Endodermal cell (in vitro differentiated cells): ENCODE measurements around the gene ATP13A2. TPM values are rescaled to one million over a fixed set of nuclear protein-coding genes. Genes with fewer than 3 reads are reported as not detected.

Experiments used
- DNase-seq: peaks from one replicate; pipeline ENCODE4 v3.0.0-alpha.2; 2017
- H3K27ac ChIP-seq: 2 replicates; pipeline ENCODE4 v1.5.1; 2013; ENCODE audit warnings: mild to moderate bottlenecking, low read depth, low read length, moderate library complexity
- H3K27me3 ChIP-seq: 2 replicates; pipeline ENCODE4 v1.6.1; 2013; ENCODE audit warnings: mild to moderate bottlenecking, low read length, moderate library complexity; ENCODE audit not compliant: insufficient read depth, control insufficient read depth, poor library complexity, severe bottlenecking
- H3K36me3 ChIP-seq: 2 replicates; pipeline ENCODE4 v1.7.0; 2013; ENCODE audit warnings: mild to moderate bottlenecking, low read length, moderate library complexity; ENCODE audit not compliant: control insufficient read depth, insufficient read depth
- H3K4me1 ChIP-seq: one replicate; pipeline ENCODE4 v1.7.0; 2013; ENCODE audit warnings: low read length; ENCODE audit not compliant: control insufficient read depth, insufficient read depth
- H3K4me3 ChIP-seq: 2 replicates; pipeline ENCODE4 v1.5.1; 2013; ENCODE audit warnings: mild to moderate bottlenecking, low read length, moderate library complexity
- H3K9ac ChIP-seq: 2 replicates; pipeline ENCODE4 v1.6.1; 2013; ENCODE audit warnings: mild to moderate bottlenecking, low read length, moderate library complexity; ENCODE audit not compliant: poor library complexity, severe bottlenecking; ENCODE audit errors: extremely low read depth
- H3K9me3 ChIP-seq: 2 replicates; pipeline ENCODE4 v1.6.1; 2013; ENCODE audit warnings: mild to moderate bottlenecking, low read length, moderate library complexity; ENCODE audit not compliant: control insufficient read depth
- H3K27ac Mint-ChIP-seq: 2 replicates; pipeline ENCODE4 v1.8.0; 2020; ENCODE audit warnings: mixed read lengths
- H3K27me3 Mint-ChIP-seq: 2 replicates; pipeline ENCODE4 v1.8.0; 2021; ENCODE audit warnings: mild to moderate bottlenecking, mixed read lengths; ENCODE audit not compliant: insufficient read depth
- H3K36me3 Mint-ChIP-seq: 2 replicates; pipeline ENCODE4 v1.8.0; 2020; ENCODE audit warnings: low read depth, mixed read lengths
- H3K4me1 Mint-ChIP-seq: 2 replicates; pipeline ENCODE4 v1.8.0; 2020; ENCODE audit warnings: mixed read lengths
- H3K4me3 Mint-ChIP-seq: 2 replicates; pipeline ENCODE4 v1.8.0; 2020; ENCODE audit warnings: mild to moderate bottlenecking, moderate library complexity, mixed read lengths
- H3K9me3 Mint-ChIP-seq: 2 replicates; pipeline ENCODE4 v1.8.0; 2020; ENCODE audit warnings: mild to moderate bottlenecking, mixed read lengths
- CTCF ChIP-seq: fragments of 200-600 bp; sonication (generic); conservative IDR thresholded peaks from 2 replicates; pipeline ENCODE4 v1.5.0; 2021; ENCODE audit warnings: antibody characterized with exemption, mild to moderate bottlenecking
- WGBS, 2 experiments: methylation state at CpG; one replicate each; pipeline versions ENCODE4 v1.1.5 to v1.1.7; 2013; ENCODE audit warnings: missing lambda C conversion rate in 2 of 2, mixed read lengths in 1 of 2; ENCODE audit not compliant: insufficient coverage in 1 of 2, insufficient read length in 1 of 2; 5-methylcytosine and 5-hydroxymethylcytosine counted together
- total RNA-seq, 2 donors: library from RNA; stranded (reverse); fragmentation: NEBNext Ultra II Directional in 1 of 2; extraction: Animal tissue kit (Norgen Biotek cat#: 25700) in 1 of 2; gene quantifications; 2 replicates in 1 of 2; 3 replicates in 1 of 2; pipeline ENCODE4 v1.2.1, GENCODE V29; 2021

Gene ATP13A2
- total RNA-seq, 2 donors from 2014 or later: 69.4 to 82.6 TPM

GRCh38 chr1:16982902-16983301 is 28.8 kb downstream of the ATP13A2 start:
- 68 to 86% methylated on average over 6 to 11 of the region's 11 CpGs for WGBS, 2 experiments
- no peak overlapping the region for H3K27ac Mint-ChIP-seq
- H3K4me1 Mint-ChIP-seq: peaks cover 3% of the 10 kb centered on the region
- Histone ChIP-seq H3K4me3 (no peak overlapping the region), H3K9me3 (no peaks in the 10 kb centered on the region), H3K27me3 (no peaks in the 10 kb centered on the region), H3K27ac (peak overlapping the region; percentile 24), H3K9ac (no peak overlapping the region), H3K36me3 (peaks cover 3% of the 10 kb centered on the region), H3K4me1 (peaks cover 7% of the 10 kb centered on the region)
- no peaks in the 10 kb centered on the region for H3K27me3 Mint-ChIP-seq
- H3K9me3 Mint-ChIP-seq: no peaks in the 10 kb centered on the region
- H3K4me3 Mint-ChIP-seq: no peak overlapping the region
- DNase-seq: no peak
- H3K36me3 Mint-ChIP-seq: peaks cover 12% of the 10 kb centered on the region
- TF ChIP-seq CTCF: no peak

DNA sequence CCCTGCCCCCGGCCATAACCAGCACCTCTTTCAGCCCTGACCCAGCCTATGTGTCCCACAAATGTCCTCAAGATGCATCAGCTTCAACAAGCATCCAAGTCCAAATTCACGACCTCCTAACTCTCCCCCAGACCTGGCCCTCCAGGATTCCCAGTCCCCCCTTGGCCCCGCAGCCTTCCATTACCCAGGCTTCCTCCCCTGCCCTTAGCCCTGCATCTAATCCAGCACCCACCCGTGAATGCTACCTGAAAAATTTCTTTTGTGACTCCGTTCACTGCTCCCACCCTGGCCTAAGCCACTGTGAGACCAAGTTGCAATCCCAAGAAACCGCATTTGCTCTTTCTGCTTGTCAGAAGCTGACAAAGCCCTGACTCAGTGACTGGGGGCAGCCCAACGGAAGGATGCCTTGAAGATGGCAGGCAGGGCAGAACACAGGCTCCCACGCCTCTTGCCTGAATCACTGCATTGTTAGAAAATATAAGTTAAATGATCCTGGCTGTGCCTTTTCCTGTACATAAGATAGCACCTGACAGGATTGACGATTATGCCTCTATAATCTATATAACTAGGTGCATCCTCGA is 30.4 kb downstream of the ATP13A2 start:
- 90 to 93% methylated on average over 7 to 10 of the region's 10 CpGs for WGBS, 2 experiments
- Mint-ChIP-seq H3K4me1 (peaks cover 3% of the 10 kb centered on the region), H3K27ac (peak overlapping the region; percentile 71), H3K27me3 (no peaks in the 10 kb centered on the region), H3K4me3 (peak overlapping the region; percentile 74), H3K36me3 (peaks cover 9% of the 10 kb centered on the region), H3K9me3 (no peaks in the 10 kb centered on the region)
- TF ChIP-seq CTCF: no peak
- no peak overlapping the region for H3K27ac ChIP-seq
- no peaks in the 10 kb centered on the region for H3K27me3 ChIP-seq
- H3K36me3 ChIP-seq: peaks cover 15% of the 10 kb centered on the region
- DNase-seq: no peak
- no peaks in the 10 kb centered on the region for H3K9me3 ChIP-seq
- no peak overlapping the region for H3K4me3 ChIP-seq
- H3K9ac ChIP-seq: no peak overlapping the region
- H3K4me1 ChIP-seq: peaks cover 7% of the 10 kb centered on the region

- peak within 1 kb of the TSS; percentile 68 for H3K27ac ChIP-seq
- Mint-ChIP-seq H3K27me3 (no peaks in the 10 kb centered on the region), H3K4me3 (peak within 1 kb of the TSS; percentile 74), H3K27ac (peak within 1 kb of the TSS; percentile 71), H3K4me1 (peaks cover 3% of the 10 kb centered on the region), H3K36me3 (peaks cover 10% of the 10 kb centered on the region), H3K9me3 (no peaks in the 10 kb centered on the region)
- 11 to 29% methylated on average over 12 to 46 of the region's 53 CpGs for WGBS, 2 experiments
- peak within 1 kb of the TSS; percentile 87 for H3K9ac ChIP-seq
- H3K9me3 ChIP-seq: no peaks in the 10 kb centered on the region
- peak; percentile 86 for DNase-seq
- no peaks in the 10 kb centered on the region for H3K27me3 ChIP-seq
- H3K36me3 ChIP-seq: peaks cover 19% of the 10 kb centered on the region
- no peak for TF ChIP-seq CTCF
- H3K4me1 ChIP-seq: peaks cover 7% of the 10 kb centered on the region
- peak within 1 kb of the TSS; percentile 92 for H3K4me3 ChIP-seq
These were observed 31.1 kb downstream of the ATP13A2 start, which contains the start of gene MFAP2 for GRCh38 chr1:16980473-16981268. TSS of gene MFAP2 (minus strand) at chr1:16980620. CDS start at chr1:16978273, 2,347 bp downstream.
